WI38 (cell line): ENCODE measurements around the gene BCAS3.

Experiments used
- H3K4me3 ChIP-seq: 2 replicates; pipeline ENCODE4 v1.5.1; 2011; ENCODE audit warnings: low read depth, mild to moderate bottlenecking, control low read depth, low read length
- CTCF ChIP-seq: IDR thresholded peaks from 2 replicates; pipeline ENCODE4 v1.5.1; 2012; ENCODE audit warnings: low read depth, mild to moderate bottlenecking, control low read depth, low read length

The BCAS3 gene

GRCh38 chr17:61393904-61394629 lies 716.4 kb downstream of the BCAS3 start:
- no peak overlapping the region for H3K4me3 ChIP-seq
- TF ChIP-seq CTCF: no peak

- H3K4me3 ChIP-seq: peak overlapping the region; percentile 85
- TF ChIP-seq CTCF: no peak
Measured at GRCh38 chr17:61394630-61395408, 717.2 kb downstream of the BCAS3 start.

GRCh38 chr17:61395409-61395982 lies 717.8 kb downstream of the BCAS3 start:
- peak overlapping the region; percentile 85 for H3K4me3 ChIP-seq
- no peak for TF ChIP-seq CTCF

GRCh38 chr17:61395983-61396585 lies 718.4 kb downstream of the BCAS3 start:
- no peak for TF ChIP-seq CTCF
- H3K4me3 ChIP-seq: peak overlapping the region; percentile 85

GRCh38 chr17:61396586-61397085 lies 719.0 kb downstream of the BCAS3 start:
- H3K4me3 ChIP-seq: peak overlapping the region; percentile 85
- no peak for TF ChIP-seq CTCF

GRCh38 chr17:61397086-61397842 lies 719.6 kb downstream of the BCAS3 start:
- H3K4me3 ChIP-seq: peak overlapping the region; percentile 85
- no peak for TF ChIP-seq CTCF
